Astrocyte of the spinal cord (primary cell): ENCODE results near the gene RAB8B.

Source experiments
- DNase-seq: peaks from one replicate; pipeline ENCODE4 v3.0.0; 2011; ENCODE audit warnings: low read depth, low spot score
- H3K4me3 ChIP-seq: 2 replicates; pipeline ENCODE4 v1.5.1; 2011; ENCODE audit warnings: low read depth, mild to moderate bottlenecking, low read length, moderate library complexity
- CTCF ChIP-seq: IDR thresholded peaks from 2 replicates; pipeline ENCODE4 v1.5.1; 2012; ENCODE audit warnings: low read depth, mild to moderate bottlenecking, low read length, inconsistent platforms
- in situ Hi-C: cut with HindIII; loops from 2 replicates; pipeline ENCODE4 v1.10.0; 2017; ENCODE audit warnings: low sequenced_read_pairs

Gene RAB8B

GRCh38 chr15:63188247-63188925 lies 1.0 kb upstream of the RAB8B start:
- peak; percentile 19 for DNase-seq
- TF ChIP-seq CTCF, result no peak
- peak overlapping the region; percentile 59 for H3K4me3 ChIP-seq
- in situ Hi-C loops, result no loop called here

GRCh38 chr15:63189941-63190768 lies 749 bp downstream of the RAB8B start:
- no peak for DNase-seq
- in situ Hi-C loops, result no loop called here
- H3K4me3 ChIP-seq, result peak overlapping the region; percentile 88
- TF ChIP-seq CTCF, result no peak

- DNase-seq, result peak; percentile 37
- in situ Hi-C loops, result no loop called here
- TF ChIP-seq CTCF, result no peak
- H3K4me3 ChIP-seq, result peak overlapping the region; percentile 88
These were observed 1.6 kb downstream of the RAB8B start for GRCh38 chr15:63190769-63191649.

- no peak for TF ChIP-seq CTCF
- no peak for DNase-seq
- H3K4me3 ChIP-seq, result no peak overlapping the region
These were observed 2.7 kb downstream of the RAB8B start for GRCh38 chr15:63191895-63192618.

GRCh38 chr15:63192619-63193206 lies 3.3 kb downstream of the RAB8B start:
- H3K4me3 ChIP-seq, result no peak overlapping the region

More at GRCh38 chr15:63191895-63192618, 2.7 kb downstream of the RAB8B start:
- in situ Hi-C loops, result no loop called here

More at GRCh38 chr15:63192619-63193206, 3.3 kb downstream of the RAB8B start:
- in situ Hi-C loops, result no loop called here
- TF ChIP-seq CTCF, result no peak
- DNase-seq, result no peak
